IPS DF 4.7 (cell line): Measurements from ENCODE around the gene IDH2.
A peak's percentile ranks its signal among the peaks of the same experiment; 100 is the strongest.

Experiments
- DNase-seq: peaks from one replicate; pipeline ENCODE4 v3.0.0-alpha.2; 2013; ENCODE audit warnings: low spot score; ENCODE audit errors: extremely low read depth

The IDH2 gene

DNA sequence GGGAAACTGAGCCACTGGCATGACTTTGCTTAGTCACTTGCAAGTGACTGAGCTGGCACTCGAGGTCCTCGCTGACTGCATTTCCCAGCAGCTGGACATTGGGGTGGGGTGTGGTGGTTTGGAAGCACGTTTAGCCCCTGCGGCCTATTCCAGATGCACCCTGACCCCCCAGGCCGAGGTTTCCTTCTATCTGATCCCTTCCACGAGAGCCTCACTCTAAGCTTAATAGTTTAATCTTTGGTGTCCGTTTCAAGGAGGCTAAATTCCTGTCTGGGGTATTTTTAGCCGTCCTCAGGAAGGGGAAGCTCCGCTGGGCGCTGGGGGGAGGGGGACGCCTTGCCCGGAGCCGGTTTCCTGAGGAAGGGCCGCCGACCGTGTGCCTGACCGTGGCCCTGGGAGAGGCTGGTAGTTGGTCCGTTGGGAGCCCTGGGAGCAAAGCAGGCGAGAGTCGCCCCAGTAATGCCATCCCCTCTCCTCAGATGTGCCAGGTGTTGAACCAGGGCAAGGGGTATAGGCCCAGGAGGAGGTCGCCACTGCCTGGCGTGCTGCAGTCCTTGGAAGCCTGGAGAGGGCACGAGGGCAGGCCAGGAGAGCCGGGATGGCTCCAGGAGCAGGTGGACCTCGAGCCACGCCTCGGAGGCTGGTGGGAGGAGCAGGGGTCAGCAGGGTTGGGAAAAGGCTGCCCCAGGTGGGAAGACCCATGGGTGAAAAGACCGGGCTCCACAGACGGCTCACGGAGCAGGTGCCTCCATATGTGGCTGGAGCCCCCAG is 37.2 kb downstream of the IDH2 start:
- no peak for DNase-seq

DNA sequence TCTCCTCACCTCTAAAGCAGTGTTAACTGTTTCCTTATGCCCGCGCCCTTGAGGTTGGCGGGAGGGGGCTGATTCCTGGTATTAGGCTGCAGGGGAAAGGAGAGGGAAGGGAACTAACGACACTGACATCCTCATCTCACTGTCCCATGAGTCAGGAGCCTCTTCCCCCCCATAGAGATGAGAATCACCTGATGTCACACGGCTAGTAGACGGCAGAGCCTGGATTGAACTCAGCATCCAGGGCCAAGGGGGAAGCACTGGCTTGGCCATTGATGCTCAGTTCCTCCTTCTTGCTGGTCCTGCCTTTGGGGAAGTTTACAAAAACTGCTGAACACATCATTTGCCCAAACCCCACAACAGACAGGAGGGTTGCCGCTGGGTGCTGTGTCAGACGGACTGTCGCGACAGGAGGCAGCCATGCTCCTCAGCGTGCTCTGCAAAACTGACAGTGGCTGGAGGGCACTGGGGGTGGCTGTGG is 38.5 kb downstream of the IDH2 start:
- DNase-seq, result no peak

DNA sequence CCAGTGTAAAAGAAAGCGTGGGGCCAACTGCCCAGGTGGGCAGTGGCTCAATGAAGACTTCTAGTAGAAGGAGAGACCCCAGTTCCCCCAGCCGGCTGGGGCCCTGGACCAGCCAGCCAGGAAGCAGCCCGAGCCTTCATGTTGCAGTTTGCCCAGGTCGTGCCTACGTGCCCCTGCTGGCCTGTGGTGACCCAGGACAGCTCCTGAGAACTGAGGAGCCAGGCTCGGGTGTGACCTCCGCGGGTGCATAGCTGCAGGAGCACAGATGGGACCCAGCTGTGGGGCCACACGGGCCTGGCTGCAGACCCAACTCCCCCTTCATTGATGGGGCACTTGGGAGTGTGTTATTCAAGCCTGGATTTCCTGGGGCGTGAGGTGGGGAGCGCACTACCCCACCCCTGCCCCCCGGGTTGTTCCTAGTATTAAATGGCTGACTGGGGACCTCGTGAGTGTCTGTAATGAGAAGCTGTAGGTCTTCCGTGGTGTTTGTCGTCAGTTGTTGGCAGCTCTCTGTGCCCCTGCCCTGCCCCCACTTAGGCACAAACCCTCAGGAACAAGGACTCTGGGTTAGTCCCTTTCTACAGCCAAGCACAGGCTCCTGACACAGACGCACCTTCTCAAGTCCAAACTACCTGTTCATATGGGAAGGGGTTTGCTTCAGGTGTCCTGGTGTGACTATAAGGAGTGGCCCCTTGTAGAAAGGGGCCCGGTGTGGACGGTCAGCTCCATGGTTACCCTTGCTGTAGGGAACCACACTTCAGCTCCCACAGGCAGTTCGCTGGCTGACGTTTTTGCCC is 39.1 kb downstream of the IDH2 start:
- no peak for DNase-seq

DNA sequence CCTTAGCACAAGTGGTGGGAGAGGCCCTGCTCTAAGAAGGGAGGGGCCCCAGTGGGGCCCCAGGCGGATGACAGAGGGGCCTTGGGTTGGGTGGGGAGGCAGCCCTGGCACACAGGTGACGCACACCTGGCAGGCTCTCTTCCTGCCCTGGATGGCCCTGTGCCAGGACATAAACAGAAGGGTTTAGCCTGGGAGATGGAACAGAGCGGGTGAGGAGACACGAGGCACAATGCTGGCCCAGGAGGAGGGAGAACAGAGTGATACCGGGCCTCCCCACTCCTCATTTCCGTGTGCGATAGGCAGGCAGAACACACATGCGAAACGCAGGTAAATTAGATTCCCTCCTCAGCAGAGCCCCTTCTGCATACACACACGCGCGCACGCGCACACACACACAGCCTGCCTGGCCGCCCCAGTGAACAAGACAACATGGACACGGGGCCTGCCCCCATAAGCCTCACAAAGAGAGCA is 39.8 kb downstream of the IDH2 start:
- DNase-seq, result no peak

DNA sequence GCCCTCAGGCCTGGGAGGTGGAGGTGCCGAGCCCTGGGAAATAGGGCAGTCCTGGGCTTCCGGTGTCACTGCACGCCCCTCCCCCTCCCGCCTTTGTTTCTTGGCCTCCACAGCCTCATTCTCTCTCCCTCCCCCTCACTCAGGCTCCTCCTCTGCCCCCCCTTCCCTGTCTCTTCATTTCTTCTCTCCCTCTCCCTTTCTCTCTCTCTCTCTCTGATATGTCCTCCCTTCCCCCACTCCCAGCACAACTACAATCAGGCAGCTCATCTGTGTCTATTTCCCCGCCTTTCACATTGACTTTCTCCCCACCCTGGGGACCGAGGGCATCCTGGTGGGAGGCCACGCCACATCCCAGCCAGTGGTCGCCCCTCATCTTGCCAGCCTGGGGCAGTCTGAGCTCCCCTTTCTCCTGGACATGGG is 40.2 kb downstream of the IDH2 start:
- peak; percentile 66 for DNase-seq

DNA sequence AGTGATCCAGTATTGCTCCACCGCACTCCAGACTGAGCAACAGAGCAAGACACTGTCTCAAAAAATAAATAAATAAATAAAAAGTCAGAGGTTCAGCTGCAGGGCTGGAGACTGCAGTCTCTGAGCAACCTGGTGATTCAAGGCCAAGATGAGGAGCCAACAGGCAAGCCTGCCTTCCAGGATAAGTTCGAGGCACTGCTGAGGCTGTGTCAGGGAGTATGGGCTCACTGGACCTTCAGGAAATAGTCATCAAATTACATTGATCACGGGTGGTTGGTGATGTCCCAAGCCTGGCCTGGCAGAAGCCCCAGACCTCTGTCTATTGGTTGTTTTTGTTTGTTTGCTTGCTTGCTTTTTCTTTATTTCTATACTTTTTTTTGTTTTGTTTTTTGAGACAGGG is 41.5 kb downstream of the IDH2 start:
- no peak for DNase-seq

DNA sequence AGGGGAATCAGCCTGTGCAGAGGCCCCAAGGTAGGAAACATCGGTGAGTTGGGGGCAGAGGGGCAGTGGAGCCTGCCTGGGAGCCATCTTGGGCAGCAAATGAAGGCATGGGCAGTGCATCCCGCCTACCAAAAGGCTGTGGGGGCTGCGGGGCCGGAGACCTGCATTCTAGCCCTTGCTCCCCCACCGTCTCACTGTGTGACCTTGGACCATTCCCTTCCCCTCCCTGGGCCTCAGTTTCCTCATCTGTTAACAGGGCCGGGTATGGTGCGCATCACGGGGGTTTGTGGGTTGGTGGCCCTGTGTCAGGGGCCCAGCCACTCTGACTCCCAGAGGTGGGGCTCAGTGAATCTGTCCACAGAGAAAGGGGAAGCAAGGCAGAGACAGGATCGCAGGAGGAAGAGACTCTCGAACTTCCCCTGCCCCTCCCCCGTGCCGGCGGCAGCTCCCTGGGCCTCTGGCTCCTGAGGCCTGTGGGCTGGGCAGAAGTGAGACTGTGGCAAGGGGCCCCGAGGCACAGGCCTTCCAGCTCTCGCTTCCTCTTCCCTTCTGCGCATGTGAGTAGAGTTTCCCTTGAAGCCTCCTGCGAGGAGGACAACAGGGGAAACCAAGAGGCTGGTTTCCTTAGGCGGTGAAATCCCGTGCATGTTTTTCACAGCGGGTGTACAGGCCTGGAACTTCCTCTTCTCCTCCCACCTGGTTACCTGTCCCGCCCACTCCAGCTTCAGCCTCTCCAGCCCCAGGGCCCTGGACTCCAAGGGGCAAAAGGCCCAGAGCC is 42.9 kb downstream of the IDH2 start:
- DNase-seq, result peak; percentile 56

DNA sequence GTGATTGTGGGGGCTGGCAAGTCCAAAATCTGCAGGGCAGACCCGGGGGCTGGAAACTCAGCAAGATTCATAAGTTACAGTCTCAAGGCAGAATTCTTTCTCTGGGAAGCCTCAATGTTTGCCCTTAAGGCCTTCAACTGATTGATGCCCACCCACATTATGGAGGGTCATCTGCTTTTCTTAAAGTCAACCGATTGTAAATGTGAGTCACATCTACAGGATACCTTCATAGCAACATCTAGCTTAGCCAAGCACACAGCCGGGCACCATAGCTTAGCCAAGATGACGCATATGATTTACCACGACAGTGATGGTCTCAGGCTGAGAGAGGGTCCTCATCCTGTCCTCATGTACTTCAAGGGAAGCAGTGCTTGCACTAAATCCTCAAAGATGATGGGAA is 43.5 kb downstream of the IDH2 start:
- DNase-seq, result no peak

DNA sequence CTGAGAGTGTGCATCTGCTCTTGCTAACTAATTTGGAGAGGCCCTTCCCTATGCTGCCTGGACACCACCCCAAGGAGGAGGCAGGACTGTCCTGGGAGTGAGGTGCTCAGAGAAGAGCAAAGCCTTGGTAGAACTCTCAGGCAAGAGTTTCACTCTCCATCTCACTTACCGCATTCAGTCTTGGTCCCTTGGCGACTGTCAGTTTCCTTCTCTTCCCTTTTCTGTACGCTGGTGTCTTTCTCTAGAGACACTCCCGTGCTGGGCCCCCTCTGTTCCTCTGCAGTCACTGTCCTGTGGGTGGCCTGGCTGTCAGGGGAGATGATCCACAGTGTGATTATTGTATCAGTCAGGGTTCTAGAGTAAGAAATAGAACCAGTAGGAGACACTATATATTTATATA is 44.0 kb downstream of the IDH2 start:
- no peak for DNase-seq

DNA sequence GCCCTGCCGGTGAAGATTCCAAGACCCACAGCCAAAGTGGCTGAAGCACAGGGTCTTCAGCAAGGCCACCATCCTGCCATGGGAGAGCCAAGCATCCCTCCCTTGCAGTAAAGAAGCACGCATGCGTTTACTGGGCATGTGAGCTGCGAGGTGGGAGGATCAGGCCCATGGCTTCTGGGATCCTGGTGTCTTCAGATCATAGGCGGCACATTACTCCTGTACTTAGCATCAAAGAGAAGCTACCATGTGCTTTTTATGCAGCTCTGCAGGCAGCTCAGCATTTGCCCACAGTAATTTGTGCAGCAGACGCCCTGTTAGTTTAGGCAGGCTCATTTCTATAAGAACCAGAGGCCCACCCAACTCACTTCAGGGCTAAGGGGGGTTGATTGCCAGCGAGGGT is 45.7 kb downstream of the IDH2 start:
- no peak for DNase-seq

DNA sequence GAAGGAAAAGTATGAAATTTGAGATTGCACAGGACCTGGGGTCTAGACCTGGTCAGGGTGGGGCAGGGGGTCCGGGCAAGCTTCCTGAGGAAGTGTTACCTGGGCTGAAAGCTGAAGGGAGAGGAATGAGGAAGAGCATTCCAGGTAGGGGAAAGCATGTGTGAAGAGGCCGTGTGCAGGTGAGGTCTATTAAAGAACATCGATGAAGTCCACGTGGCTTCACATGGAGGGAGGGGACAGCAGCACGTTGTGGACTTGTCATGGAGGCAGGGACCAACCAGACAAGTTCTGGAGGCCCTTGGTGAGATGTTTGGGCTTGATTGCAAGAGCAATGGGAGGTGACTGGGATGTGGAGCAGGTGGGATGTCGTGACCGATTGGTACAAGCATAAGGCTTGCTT is 47.1 kb downstream of the IDH2 start:
- no peak for DNase-seq

DNA sequence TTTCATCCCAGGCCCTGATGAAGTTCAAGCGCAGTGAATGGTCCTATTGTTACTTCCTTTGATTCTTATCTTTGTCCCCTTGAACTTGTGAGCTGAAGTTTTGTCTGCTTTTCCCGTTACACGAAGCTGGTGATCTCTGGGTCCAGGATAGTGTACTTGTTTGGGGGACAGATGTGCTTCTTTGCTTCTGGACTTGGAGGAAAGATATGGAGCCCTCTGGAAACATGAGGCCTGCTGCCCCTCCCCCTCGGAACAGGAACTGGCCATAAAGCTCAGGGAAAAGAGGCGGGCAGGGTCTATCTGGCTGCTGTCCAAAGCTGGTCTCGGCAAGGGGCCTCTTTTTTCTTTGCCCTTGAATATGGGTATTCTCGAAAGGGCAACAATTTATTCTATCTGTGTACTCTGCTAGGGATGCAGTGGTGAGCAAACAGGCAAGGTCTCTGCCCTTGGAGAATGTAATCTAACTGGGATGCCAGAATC is 47.6 kb downstream of the IDH2 start:
- no peak for DNase-seq

DNA sequence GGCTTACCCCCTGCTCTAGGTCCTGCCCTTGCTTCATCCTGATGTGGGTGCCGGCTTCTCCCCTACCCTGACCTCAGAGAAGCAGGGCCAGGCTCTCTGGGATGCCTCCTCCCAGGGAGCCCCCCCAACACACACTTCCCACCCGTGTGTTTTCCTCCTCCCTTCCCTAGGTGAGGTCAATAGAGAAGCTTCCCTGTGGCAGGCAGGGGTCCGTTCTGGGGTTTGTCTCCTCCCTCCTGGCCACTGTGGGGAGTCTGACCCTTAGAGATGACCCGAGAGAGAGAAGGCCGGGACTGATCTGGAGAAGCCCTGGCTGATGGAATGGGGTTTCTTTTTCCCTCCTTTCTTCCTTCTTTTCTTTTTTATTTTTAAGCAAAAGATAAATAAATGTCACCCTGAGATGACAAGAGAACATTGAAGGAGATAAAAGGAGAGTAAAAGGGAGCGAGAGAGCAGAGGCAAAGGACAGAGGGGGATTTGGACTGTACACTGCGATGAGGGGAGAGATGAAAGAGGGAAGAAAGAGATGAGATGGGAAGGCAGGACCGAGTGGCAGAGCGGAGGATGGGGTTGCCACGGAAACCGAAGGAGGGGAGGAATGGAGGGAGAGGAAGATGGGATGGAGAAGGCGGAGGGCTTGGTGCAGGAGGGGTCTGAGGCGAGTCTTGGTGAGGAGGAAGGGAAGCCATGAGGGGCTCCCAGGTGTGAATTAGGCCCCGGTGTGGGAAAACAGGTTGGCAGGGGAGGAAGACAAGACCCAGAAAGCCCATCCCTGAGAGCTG is 48.4 kb downstream of the IDH2 start:
- DNase-seq, result no peak

DNA sequence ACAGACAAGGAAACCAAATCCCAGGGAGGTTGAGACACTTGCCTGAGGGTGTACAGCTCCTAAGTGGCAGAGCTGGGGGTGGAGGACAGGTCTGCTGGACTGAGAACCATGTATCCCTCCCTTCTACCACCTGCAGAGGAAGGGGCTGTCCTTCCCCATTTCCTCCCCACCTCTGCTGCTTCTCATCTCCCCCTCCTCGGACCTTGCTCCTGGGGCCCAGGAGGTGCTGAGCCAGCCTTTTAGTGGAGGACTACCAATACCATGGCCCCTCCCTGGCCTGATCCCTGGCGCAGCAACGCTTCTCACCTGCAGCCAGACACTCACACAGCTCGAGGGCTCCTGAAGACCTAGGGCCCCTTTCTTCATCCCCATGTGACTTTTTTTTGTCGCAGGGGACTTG is 50.4 kb downstream of the IDH2 start:
- DNase-seq, result no peak

DNA sequence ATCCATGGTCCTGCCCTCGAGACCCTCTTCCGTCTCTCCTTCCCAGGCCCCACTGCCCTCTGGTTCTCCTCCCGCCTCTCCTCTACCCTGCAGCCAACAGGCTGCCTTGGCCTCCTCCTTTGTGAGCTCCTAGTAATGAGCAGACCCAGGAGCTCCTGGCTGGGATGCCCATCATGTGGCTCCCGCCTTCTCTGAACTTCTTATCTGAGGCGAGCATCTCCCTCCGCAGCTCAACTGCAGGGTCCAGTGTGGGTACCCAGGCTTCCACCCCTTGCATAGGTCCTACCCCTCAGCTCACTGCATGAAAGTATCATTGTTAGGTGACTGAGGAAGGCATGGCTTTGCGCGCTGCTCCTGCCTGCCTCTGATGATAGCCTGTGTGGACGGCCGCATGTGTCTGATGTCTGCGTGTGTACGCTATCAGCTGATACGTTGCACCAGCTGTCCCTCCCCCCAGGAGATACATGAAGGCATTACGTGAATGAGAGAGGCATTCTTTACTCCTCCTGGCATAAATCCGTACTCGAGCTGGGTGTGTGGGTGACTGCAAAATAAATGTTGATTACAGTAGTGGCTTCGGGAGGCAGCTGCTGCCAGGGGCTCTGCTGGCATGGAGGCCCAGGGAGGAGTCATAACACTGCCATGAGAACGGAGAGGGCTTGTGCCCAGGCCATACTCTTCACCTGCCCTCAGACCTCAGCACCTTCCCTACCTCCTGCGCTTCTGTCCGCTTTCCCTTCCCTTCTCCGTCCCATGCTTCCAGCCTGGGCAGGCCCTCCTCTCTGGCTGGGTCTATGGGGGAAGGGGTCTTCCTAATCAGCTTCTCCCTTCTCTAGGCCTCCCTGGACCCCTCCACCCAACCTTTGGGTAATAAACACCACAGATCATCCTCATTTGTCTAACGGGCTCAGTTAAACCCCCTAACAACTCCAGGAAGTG is 52.3 kb downstream of the IDH2 start:
- DNase-seq, result no peak

DNA sequence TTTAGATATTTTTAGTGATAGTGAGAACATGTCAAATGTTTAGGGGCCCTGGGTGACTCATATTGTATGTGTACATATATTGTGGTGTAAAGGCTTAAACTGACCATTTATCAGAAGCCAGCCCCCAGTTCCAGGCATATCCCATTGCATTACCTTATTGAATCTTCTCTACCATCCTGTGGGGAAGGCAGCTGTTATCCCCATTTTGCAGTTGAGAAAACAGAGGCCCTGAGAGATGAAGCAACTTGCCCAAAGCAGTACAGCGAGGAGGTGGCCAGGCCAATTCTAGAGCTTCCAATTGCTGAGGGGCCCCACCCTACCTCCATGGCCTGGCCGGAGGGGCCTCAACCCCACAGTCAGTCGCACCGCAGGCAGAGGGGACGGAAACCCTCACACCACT is 53.2 kb downstream of the IDH2 start:
- no peak for DNase-seq

DNA sequence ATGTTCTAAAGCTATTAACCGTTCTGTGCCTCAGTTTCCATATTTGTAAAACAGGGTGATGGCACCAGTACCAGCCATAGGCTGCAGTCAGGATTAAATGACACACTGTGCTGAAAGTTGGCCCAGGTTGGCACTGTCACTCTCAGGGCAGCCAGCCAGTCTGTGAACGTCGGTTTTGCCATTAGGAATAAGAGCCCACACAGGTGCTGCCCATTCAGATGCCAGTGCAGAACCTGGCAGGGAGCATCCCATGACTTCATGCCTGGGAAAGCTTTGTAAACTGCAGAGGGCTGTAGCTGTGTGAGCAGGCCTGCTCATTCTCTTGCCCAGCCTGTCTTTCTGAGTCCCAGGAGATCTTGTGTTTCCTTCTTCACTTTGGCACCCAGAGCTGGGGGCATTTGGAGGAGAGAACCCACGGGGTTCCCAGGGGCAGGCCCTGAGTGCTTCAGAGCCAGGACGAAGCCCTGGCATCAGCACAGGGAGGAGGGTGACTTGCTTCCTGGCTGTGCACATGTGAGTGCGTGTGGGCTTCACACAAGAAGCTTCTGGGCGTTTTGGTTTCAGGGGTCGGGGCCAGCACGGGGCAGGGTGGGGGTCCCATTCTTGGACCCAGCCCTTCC is 54.2 kb downstream of the IDH2 start:
- DNase-seq, result no peak

DNA sequence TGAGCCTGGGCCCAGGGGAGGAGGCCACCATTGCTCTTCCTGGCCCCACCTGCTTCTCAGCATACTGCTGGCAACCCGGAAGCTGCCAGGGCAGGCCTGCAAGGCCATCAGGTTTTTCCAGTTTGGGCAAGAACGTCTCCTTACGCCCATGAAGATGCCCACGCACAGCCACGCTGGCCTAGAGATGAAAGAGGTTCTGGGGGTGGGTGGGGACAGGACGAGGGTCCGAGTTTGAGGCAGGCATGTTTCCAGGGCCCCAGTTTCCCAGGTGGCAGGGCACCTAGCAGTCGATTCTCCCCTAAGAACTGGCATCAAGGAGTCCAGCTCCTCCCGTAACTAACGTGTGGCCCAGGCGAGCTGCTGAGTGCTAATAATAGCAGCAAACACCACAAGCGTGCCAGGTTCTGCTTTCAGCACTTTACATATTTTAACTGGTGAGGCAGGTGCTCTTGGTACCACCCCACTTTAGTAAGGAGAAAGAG is 55.3 kb downstream of the IDH2 start:
- DNase-seq, result no peak

DNA sequence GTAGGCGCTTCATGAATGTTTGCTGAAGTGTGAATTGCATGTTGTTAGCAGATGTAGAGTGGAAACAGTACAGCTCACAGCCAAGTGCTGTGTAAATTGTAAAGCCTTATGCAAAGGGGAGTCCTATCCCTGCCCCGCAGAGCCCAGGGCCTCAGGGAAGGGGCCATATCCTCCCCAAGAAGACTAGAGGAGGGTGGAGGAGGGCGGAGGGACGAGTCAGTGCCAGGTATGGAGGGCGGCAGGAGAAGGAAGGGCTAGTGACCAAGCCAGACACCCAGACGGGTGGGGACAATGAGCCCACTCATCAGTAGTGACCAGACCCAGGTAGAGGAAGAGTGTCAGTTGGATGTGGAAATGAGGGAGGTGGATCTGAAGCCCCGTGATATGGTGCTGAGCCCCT is 56.0 kb downstream of the IDH2 start:
- no peak for DNase-seq
